K562 (cell line): ENCODE measurements around the gene CHST8.

Experiments used
- CTBP1 ChIP-seq: fragments of 450-650 bp; IDR thresholded peaks from 2 replicates; pipeline ENCODE4 v1.6.1; 2016; ENCODE audit warnings: borderline replicate concordance
- CTCF ChIP-seq, 3 experiments: IDR thresholded peaks in 2 of 3; conservative IDR thresholded peaks in 1 of 3; 2 replicates each; pipeline ENCODE4 v1.5.1; 2011 to 2012; ENCODE audit warnings: low read length in 3 of 3, mild to moderate bottlenecking in 3 of 3, control low read depth in 2 of 3, improper control_type of control experiment in 1 of 3, inconsistent platforms in 1 of 3, low read depth in 1 of 3, mixed read lengths in 1 of 3, moderate library complexity in 1 of 3; ENCODE audit not compliant: insufficient read depth in 2 of 3
- RCOR1 ChIP-seq, 2 experiments: IDR thresholded peaks; 2 replicates each; pipeline ENCODE4 v1.6.1; 2012; ENCODE audit warnings: low read depth in 2 of 2, low read length in 2 of 2, borderline replicate concordance in 1 of 2, improper control_type of control experiment in 1 of 2
- SMARCB1 ChIP-seq: IDR thresholded peaks from 2 replicates; pipeline ENCODE4 v1.6.1; 2011; ENCODE audit warnings: improper control_type of control experiment, low read depth; ENCODE audit not compliant: insufficient read length
- SRSF3 ChIP-seq: fragments of 200-400 bp; formaldehyde crosslinking; IDR thresholded peaks from 2 replicates; pipeline ENCODE4 v1.6.1; 2016; ENCODE audit warnings: mild to moderate bottlenecking, low read length, moderate library complexity; ENCODE audit not compliant: insufficient read depth
- USF2 ChIP-seq: sonication (generic); formaldehyde crosslinking; IDR thresholded peaks from 2 replicates; pipeline ENCODE4 v1.5.0; 2020; ENCODE audit warnings: missing genetic modification reagents
- TF ChIP-seq, protein P1 (sequence below): sonication (generic); formaldehyde crosslinking; IDR thresholded peaks from 2 replicates; pipeline ENCODE4 v1.9.0; 2022; ENCODE audit warnings: mild to moderate bottlenecking, missing genetic modification reagents

- TF ChIP-seq, protein P1, sequence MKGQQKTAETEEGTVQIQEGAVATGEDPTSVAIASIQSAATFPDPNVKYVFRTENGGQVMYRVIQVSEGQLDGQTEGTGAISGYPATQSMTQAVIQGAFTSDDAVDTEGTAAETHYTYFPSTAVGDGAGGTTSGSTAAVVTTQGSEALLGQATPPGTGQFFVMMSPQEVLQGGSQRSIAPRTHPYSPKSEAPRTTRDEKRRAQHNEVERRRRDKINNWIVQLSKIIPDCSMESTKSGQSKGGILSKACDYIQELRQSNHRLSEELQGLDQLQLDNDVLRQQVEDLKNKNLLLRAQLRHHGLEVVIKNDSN (CRISPR knock-in tag): no peak
- TF ChIP-seq RCOR1 (IDR thresholded peaks at IDR 0.05; ENCODE audit: borderline replicate concordance in 1 of 2, low read depth in 2 of 2, low read length in 2 of 2) (no peak), SMARCB1 (no peak), SRSF3 (no peak), CTCF (IDR thresholded peaks at IDR 0.05 in 2 of 3, conservative IDR thresholded peaks at IDR 0.05 in 1 of 3; ENCODE audit: insufficient read depth in 2 of 3, low read depth in 1 of 3, low read length in 3 of 3) (no peak), CTBP1 (no peak), USF2 (CRISPR knock-in tag) (no peak)
Measured at GRCh38 chr19:33640773-33641172, 19.0 kb downstream of the CHST8 start.
